ENCODE results near the gene WRAP73. TPM values are rescaled to one million over a fixed set of nuclear protein-coding genes. Genes with fewer than 3 reads are reported as not detected.
A peak's percentile ranks its signal among the peaks of the same experiment; 100 is the strongest.

WRAP73 gene
- polyA plus RNA-seq, 1 donor, result 16.1 TPM

DNA sequence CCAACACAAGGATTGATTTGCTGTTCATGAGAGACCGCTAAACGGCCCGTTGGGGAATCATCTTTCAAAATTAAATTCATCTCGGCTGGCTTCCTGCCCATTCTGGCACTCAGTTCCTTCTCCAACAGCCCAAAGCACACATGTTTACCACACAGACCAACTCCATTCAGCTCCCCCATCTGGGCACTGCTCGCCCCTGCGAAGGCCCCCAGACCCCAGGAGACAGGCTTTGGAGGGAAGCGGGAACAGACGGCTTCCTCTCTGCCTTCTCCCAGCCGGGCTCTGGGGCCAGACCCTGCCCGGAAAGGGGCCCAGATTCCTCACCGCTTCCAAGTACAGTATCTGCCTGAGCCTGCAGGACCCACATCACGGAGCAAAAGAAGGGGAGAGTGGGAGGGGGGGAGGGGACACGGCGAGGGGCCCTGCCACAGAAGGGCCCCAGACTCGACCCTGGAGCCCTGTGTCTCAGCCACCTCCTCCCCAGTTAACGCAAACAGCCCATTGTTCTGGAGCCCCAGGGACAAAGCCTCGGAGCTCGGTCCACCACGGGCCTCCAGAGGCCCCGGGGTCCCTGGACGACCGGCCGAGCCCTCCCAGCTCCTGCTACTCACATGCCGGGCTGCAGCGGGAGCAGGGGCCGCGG lies 39.3 kb downstream of the WRAP73 start:
- no peak for DNase-seq

GRCh38 chr1:3609769-3610526 lies 40.0 kb downstream of the WRAP73 start:
- no peak for DNase-seq

GRCh38 chr1:3609016-3609768 lies 40.7 kb downstream of the WRAP73 start:
- DNase-seq, result no peak

GRCh38 chr1:3608154-3608553 lies 41.7 kb downstream of the WRAP73 start:
- no peak for DNase-seq

DNA sequence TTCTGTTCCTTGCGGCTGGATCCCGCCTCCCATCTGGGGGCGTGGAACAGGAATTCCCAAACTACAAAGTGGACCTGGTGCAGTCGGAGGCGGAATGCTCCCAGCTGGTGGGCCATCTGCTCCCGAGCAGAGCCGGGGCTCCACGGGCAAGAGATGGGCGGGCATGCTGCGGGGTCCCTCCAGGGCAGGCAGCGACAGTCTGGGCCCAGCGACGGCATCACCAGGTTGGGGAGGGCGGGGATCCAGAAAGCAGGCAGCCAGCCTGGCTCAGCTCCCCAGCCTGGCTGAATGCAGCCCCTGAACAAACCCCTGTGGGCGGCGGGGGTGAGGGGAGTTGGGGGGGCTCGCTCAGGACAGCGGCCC lies 42.2 kb downstream of the WRAP73 start:
- DNase-seq, result no peak

GRCh38 chr1:3606779-3607702 lies 42.9 kb downstream of the WRAP73 start:
- no peak for DNase-seq

DNA sequence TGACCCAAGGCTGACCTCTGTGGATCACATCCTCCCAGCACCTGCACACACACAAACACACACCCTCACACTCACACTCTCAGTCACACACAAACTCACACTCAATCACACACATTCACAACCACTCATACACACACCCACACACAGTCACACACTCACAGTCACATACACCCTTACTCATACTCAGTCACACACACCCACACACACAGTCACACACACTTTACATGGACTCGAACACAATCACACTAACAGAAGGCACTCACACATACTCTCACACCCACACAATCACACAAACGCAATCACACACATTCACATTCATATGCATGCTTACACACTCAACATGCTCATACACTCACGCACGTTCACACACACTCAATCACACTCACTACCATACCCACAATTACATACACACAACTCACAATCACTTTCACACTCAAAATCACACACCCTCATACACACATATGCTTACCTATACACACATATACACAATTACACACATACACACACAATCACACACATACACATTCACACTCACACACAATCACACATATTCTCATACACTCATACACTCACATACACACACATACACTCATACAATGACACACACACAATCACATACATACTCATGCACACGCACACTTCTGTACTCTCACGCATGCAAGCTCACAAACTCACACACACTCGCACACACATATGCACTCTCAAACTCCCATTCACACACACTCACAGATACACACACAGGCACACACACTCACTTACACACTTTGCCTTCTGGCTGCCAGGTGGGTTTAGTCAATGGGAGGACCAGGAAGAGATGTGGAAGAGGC lies 44.7 kb downstream of the WRAP73 start:
- DNase-seq, result no peak

DNA sequence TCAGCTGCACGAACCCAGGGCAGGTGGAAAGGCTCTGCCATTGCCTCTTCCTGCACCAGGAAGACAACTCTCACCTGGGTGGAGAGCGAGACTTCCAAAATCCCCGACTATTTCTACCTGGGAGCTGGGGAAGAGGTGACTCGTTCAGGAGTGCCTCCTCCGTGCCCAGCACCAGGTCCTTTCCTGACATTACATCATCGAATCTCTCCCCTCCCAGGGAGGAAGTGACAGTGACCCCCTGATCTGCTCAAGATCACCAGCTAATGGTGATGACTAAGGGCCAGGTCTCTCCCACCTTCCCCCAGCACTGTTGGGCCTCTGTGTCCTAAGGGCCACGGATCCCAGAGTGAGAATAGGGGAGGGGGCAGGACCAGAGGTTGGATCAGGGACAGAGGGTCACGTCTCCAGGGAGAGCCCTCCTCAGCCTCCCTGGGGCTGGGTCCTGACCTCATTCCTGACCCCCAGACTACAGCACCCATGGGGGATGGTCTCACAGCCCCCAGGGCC lies 45.4 kb downstream of the WRAP73 start:
- DNase-seq, result no peak

DNA sequence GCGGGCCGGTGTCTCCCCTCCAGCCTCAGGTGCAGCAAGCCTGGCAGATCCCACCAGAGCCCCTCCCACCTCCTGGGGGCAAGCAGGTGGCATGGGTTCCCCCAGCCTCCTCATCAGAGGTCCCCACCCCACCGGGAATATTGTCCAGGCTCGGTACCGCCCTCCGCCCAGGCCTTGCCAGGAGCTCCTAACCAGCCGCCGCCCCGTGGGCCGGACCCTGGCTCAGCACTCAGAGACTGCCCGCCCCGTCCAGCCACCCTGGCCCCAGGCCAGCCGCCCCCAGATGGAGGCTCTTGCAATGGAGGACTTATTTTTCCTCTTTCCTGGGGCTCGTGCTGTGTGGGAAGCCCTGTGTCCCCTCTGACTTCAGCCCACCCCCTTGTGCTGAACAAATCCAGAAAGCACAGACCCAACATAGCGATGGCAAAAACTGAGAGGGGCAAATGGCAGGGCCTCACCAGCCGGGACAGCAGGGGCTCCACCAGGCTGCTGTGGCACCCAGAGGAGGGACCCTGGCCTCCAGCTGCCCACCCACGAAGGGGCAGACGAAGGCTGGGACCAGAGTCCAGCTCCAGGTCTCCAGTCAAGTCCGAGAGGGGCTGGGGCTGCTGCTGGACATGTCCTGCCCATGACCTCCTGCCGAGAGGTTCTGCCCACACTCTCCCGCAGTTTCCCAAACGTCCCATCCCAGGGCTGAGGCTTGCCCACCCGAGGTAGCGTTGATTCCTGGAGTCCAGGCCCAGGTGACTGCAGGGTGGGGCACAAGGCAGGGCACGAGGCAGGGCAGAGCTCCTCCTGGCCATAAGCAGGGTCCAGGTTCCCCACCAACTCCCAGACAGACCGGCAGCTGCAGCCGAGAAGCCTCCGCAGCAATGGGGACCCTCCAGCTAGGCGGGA lies 46.1 kb downstream of the WRAP73 start:
- no peak for DNase-seq

DNA sequence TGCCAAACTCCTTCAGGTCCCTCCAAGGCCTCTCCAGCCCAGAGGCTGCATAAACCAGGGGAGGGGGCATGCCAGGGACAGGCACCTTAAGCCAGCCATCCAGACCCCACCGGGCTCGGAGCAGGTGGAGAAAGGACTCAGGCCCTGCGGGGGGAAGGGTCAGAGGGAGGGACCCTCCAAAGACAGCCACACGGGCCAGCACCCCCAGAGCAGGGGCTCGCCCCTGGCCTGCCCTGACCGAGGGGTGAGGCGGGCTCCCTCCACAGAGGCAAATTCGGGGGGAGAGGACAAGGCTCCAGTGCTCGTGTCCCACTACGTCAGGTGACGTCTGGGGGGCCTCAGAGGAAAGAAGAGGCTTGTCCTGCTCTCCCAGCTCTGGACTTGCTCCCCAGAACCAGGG lies 46.7 kb downstream of the WRAP73 start:
- no peak for DNase-seq

- no peak for DNase-seq
These were observed 47.5 kb downstream of the WRAP73 start for GRCh38 chr1:3602375-3602774.

DNA sequence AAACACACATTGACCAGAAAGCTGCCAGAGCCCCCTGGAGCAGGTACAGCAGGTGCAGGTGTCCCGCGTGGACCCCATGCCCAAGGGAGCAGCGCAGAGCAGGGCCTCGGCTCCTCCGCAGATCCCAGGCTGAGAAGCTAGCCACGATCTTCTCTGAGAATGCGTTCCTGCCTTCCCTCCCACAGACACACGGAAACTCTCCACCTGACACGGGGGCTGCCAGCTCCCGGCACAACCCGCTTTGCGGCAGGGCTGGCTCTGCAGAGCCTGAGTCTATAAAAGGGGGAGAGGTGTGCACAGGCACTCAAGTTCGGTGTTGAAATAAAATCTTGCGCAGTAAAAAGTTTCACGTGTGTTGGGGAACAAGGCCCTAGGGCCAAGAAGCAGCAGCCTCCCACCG lies 48.2 kb downstream of the WRAP73 start:
- no peak for DNase-seq

DNA sequence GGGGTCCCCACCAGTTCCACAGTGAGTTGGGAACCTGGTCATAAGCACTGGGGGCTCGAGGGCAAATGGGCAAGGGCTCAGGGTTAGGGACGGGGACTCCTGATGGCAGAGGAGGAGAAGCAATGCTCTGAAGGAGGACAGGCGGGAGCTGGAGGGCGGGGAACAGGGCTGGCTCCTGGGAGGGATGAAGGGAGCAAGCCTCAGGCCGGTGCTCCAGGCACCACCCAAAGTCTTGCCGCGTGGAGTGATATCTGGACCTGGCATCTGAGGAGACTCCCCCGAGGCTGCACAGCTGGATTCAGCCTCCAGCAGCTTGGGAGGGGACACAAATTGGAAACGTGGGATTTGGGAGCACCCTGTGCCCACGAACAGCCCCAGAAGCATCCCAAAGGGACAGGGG lies 49.5 kb downstream of the WRAP73 start:
- no peak for DNase-seq

GRCh38 chr1:3599816-3600215 lies 50.1 kb downstream of the WRAP73 start:
- DNase-seq, result no peak

- DNase-seq, result no peak
These were observed 50.6 kb downstream of the WRAP73 start for GRCh38 chr1:3599286-3599811.

GRCh38 chr1:3598522-3599285 lies 51.2 kb downstream of the WRAP73 start:
- no peak for DNase-seq

DNA sequence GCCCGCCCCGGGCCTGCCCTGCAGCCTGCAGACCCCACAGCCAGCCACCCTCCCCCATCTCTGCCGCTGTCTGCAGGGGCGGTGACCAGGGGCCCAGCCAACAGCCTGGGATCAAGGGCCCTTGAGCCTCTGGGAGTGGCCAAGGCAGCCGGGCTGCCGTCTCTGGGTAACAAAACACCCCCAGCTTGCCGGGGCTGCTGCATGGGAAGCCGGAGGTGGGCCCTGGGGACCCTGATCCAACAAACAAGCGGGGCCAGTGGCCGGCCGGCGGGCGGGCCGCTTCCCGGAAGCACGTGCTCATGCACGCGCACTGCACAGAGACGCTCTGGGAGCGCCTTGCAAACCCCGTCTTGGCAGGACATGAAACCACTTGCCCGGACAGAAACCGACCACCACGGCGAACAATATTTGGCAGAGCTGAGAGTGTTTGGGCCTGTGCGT lies 51.8 kb downstream of the WRAP73 start:
- peak; percentile 68 for DNase-seq

GRCh38 chr1:3597599-3597964 lies 52.3 kb downstream of the WRAP73 start:
- no peak for DNase-seq
